Chondrocyte (in vitro differentiated cells): ENCODE measurements around the gene ENKUR. TPM values are rescaled to one million over a fixed set of nuclear protein-coding genes. Genes with fewer than 3 reads are reported as not detected.

ENCODE experiments used
- DNase-seq: peaks from one replicate; pipeline ENCODE4 v3.0.0; 2021; ENCODE audit warnings: mixed read lengths, low spot score
- H3K27ac Mint-ChIP-seq: one replicate; pipeline ENCODE4 v1.8.0; 2021; ENCODE audit warnings: mild to moderate bottlenecking, moderate library complexity, mixed read lengths; ENCODE audit not compliant: unreplicated experiment
- H3K27me3 Mint-ChIP-seq: 2 replicates; pipeline ENCODE4 v1.8.0; 2021; ENCODE audit warnings: low read depth, mixed read lengths
- H3K36me3 Mint-ChIP-seq: 2 replicates; pipeline ENCODE4 v1.8.0; 2021; ENCODE audit warnings: low read depth, mixed read lengths
- H3K4me1 Mint-ChIP-seq: 2 replicates; pipeline ENCODE4 v1.8.0; 2021; ENCODE audit warnings: low read depth, mild to moderate bottlenecking, mixed read lengths
- H3K4me3 Mint-ChIP-seq: one replicate; pipeline ENCODE4 v1.8.0; 2021; ENCODE audit warnings: mild to moderate bottlenecking, moderate library complexity, mixed read lengths; ENCODE audit not compliant: unreplicated experiment
- H3K9me3 Mint-ChIP-seq: 2 replicates; pipeline ENCODE4 v1.8.0; 2021; ENCODE audit warnings: low read depth, mixed read lengths
- CTCF ChIP-seq: fragments of 200-600 bp; sonication (generic); IDR thresholded peaks from 2 replicates; pipeline ENCODE4 v1.5.0; 2021; ENCODE audit warnings: antibody characterized with exemption, mild to moderate bottlenecking, moderate library complexity
- total RNA-seq: library from RNA; stranded (reverse); gene quantifications from 3 replicates; pipeline ENCODE4 v1.2.1, GENCODE V29; 2021

ENKUR gene
- total RNA-seq, 1 donor from 2014 or later = 0.45 TPM

DNA sequence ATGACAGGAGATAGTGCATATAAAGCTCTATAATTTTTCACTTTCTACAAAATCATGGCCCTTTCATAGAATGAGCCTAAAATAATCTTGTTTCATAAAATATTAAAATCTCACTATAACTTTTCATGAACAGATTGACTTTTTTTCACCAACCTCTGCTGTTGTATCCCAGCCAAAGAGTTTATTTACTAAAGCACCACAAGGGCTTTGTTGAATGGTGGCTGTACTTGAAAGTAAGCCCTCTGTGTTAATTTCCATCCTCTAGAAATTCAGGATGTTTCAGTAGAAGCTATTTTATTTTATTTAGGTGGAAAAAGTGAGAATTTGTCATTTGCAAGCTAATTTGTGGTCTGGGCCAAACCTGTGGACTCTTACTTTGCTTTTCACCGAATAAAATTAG is 30.7 kb upstream of the ENKUR start:
- no peak overlapping the region for H3K27ac Mint-ChIP-seq
- H3K27me3 Mint-ChIP-seq = no peaks in the 10 kb centered on the region
- H3K4me1 Mint-ChIP-seq = peaks cover 19% of the 10 kb centered on the region
- peaks cover 11% of the 10 kb centered on the region for H3K36me3 Mint-ChIP-seq
- no peak for DNase-seq
- H3K4me3 Mint-ChIP-seq = no peak overlapping the region
- no peak for TF ChIP-seq CTCF
- peaks cover 5% of the 10 kb centered on the region for H3K9me3 Mint-ChIP-seq

DNA sequence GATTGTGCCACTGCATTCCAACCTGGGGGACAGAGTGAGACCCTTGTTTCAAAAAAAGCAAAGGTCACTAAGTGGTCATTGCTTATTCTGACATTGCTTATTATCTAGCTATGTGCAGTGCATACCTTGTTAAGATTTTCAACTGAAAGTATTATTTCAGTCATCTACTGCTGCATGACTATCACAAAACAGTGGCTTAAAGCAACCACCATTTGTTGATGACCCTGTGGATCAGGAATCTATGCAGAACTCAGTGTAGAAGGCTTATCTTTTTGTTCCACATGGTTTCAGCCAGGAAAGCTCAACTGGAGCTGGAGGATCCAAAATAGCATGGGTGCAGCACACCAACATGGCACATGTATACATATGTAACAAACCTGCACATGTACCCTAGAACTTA is 23.6 kb upstream of the ENKUR start:
- no peak overlapping the region for H3K4me3 Mint-ChIP-seq
- no peak overlapping the region for H3K27ac Mint-ChIP-seq
- no peaks in the 10 kb centered on the region for H3K27me3 Mint-ChIP-seq
- H3K9me3 Mint-ChIP-seq = no peaks in the 10 kb centered on the region
- H3K36me3 Mint-ChIP-seq = no peaks in the 10 kb centered on the region
- TF ChIP-seq CTCF = no peak
- DNase-seq = no peak
- peaks cover 2% of the 10 kb centered on the region for H3K4me1 Mint-ChIP-seq

GRCh38 chr10:25038325-25038724 is 22.4 kb upstream of the ENKUR start:
- H3K27ac Mint-ChIP-seq = no peak overlapping the region
- TF ChIP-seq CTCF = no peak
- peaks cover 3% of the 10 kb centered on the region for H3K4me1 Mint-ChIP-seq
- H3K27me3 Mint-ChIP-seq = no peaks in the 10 kb centered on the region
- no peak overlapping the region for H3K4me3 Mint-ChIP-seq
- no peaks in the 10 kb centered on the region for H3K36me3 Mint-ChIP-seq
- DNase-seq = no peak
- H3K9me3 Mint-ChIP-seq = no peaks in the 10 kb centered on the region

GRCh38 chr10:25036381-25036780 is 20.4 kb upstream of the ENKUR start:
- Mint-ChIP-seq H3K4me3 (no peak overlapping the region), H3K4me1 (peaks cover 3% of the 10 kb centered on the region), H3K27ac (no peak overlapping the region), H3K9me3 (no peaks in the 10 kb centered on the region), H3K27me3 (no peaks in the 10 kb centered on the region), H3K36me3 (no peaks in the 10 kb centered on the region)
- DNase-seq = no peak
- no peak for TF ChIP-seq CTCF

DNA sequence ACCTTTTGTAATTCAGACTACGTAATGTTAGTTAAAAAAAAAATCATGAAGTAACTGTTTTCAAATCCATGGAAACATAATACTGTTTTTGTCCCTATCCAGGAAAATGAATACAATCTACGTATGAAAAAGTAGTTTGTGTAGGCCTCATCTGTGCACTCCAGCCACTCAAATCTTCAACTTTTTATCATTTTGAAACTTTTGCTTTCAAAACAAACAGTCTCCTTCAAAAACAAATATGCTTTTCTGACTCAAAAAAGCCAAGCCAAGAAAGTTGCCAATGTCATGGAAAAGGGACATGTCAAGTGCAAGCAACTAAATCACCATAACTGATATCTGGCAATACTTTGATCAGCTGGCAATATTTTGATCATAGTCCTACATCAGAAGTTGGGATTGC is 13.6 kb upstream of the ENKUR start:
- Mint-ChIP-seq H3K27me3 (no peaks in the 10 kb centered on the region), H3K27ac (no peak overlapping the region), H3K4me1 (peaks cover 13% of the 10 kb centered on the region), H3K9me3 (peaks cover 7% of the 10 kb centered on the region), H3K4me3 (no peak overlapping the region), H3K36me3 (peaks cover 6% of the 10 kb centered on the region)
- TF ChIP-seq CTCF = no peak
- DNase-seq = no peak
